Panc1 (cell line): ENCODE measurements around the gene AP3S2.

ENCODE experiments used
- CTCF ChIP-seq: fragments of 450-650 bp; IDR thresholded peaks from 2 replicates; pipeline ENCODE4 v1.5.1; 2017; ENCODE audit warnings: mild to moderate bottlenecking
- POLR2AphosphoS5 ChIP-seq: IDR thresholded peaks from 2 replicates; pipeline ENCODE4 v1.6.1; 2012; ENCODE audit warnings: mild to moderate bottlenecking, low read depth, low read length, moderate library complexity
- REST ChIP-seq, 2 experiments: IDR thresholded peaks; 2 replicates each; pipeline ENCODE4 v1.6.1; 2011 to 2012; ENCODE audit warnings: low read depth in 2 of 2, control low read depth in 1 of 2, low read length in 1 of 2, mild to moderate bottlenecking in 1 of 2, moderate library complexity in 1 of 2; ENCODE audit not compliant: insufficient read depth in 1 of 2
- TCF7L2 ChIP-seq: IDR thresholded peaks from 2 replicates; pipeline ENCODE4 v1.6.1; 2011; ENCODE audit warnings: mild to moderate bottlenecking, low read depth, low read length, inconsistent platforms

GRCh38 chr15:89830639-89831038 is 63.2 kb downstream of the AP3S2 start:
- no peak for TF ChIP-seq REST (IDR thresholded peaks at IDR 0.05; ENCODE audit: insufficient read depth in 1 of 2, low read depth in 2 of 2, low read length in 1 of 2)
- TF ChIP-seq CTCF, result no peak
- TF ChIP-seq TCF7L2, result no peak
- no peak for TF ChIP-seq POLR2AphosphoS5
